Neuron (in vitro differentiated cells): ENCODE results near the gene SLC45A3.
"Not testable (repeated sequence)": the region's sequence is repeated elsewhere in the genome, so short reads cannot be mapped to it uniquely, and the experiment has no call there.

ENCODE experiments used
- H2AFZ ChIP-seq: one replicate; pipeline ENCODE4 v1.6.1; 2013; ENCODE audit warnings: low read depth, mild to moderate bottlenecking, inconsistent platforms, low read length, moderate library complexity
- H3K27me3 ChIP-seq: one replicate; pipeline ENCODE4 v1.6.1; 2013; ENCODE audit warnings: low read length; ENCODE audit not compliant: insufficient read depth
- H3K36me3 ChIP-seq: one replicate; pipeline ENCODE4 v1.6.1; 2013; ENCODE audit warnings: low read length; ENCODE audit not compliant: insufficient read depth
- H3K4me1 ChIP-seq: one replicate; pipeline ENCODE4 v1.6.1; 2013; ENCODE audit warnings: low read length; ENCODE audit not compliant: insufficient read depth
- H3K4me3 ChIP-seq: 2 replicates; pipeline ENCODE4 v1.5.1; 2013; ENCODE audit warnings: mild to moderate bottlenecking, low read length, moderate library complexity
- H3K9me3 ChIP-seq: one replicate; pipeline ENCODE4 v1.6.1; 2013; ENCODE audit warnings: low read length

Gene SLC45A3

DNA sequence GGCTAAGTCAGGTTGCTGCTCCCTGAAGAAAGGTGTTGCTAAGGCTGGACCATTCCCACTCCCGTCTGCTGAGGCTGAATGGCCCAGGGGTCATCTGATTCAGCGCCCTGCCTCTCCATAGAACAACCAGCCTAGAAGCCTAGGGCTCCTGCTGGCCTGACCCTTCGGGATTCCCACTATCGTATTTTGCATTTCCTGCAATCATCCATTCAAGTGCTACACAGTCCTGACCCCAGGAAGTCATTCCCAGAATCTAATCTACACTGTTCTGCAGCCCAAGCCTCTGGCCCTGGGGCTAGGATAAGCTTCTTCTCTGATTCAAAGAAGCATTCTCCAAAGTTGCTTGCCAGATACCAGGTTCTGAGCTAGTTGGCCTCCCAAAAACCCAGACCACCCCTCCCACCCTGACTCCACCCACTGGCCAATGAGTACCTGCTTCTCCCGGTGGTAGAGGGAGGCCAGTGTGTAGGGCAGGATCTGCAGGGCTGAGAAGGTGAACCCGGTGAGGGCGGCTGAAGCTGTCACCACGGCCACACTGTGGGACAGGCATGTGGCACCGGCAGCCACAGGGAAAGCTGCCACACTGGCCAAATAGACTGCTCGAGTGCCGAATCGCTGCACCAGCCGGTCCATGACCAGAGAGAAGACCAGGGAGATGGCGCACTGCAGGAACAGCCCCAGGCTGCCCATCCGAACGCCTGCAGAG, 18.7 kb downstream of the SLC45A3 start:
- Histone ChIP-seq H3K9me3 (no peaks in the 10 kb centered on the region), H3K4me1 (peaks cover 8% of the 10 kb centered on the region), H3K36me3 (no peaks in the 10 kb centered on the region), H3K4me3 (no peak overlapping the region), H3K27me3 (no peaks in the 10 kb centered on the region), H2AFZ (no peak overlapping the region)

DNA sequence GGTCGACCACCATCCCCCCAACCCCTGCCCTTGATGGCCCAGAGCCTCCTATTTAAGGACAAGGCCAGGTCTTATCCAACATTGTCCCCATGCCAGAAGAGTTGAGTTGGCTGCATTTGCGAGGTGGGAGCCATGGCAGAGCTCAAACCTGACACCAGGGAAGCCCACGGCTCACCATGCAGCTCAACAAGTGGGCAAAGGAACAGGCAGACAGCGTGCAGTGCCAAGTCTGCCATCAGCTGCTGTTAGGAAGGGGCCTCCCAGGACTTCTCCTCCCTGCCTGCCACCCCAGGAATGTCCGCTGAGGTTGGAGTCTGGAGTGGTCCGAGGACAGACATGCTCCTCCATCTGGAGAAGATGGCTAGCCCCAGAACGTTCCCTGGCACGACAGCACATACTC, 19.9 kb downstream of the SLC45A3 start:
- Histone ChIP-seq H3K4me1 (peaks cover 8% of the 10 kb centered on the region), H2AFZ (no peak overlapping the region), H3K27me3 (no peaks in the 10 kb centered on the region), H3K36me3 (no peaks in the 10 kb centered on the region), H3K9me3 (no peaks in the 10 kb centered on the region), H3K4me3 (no peak overlapping the region)

DNA sequence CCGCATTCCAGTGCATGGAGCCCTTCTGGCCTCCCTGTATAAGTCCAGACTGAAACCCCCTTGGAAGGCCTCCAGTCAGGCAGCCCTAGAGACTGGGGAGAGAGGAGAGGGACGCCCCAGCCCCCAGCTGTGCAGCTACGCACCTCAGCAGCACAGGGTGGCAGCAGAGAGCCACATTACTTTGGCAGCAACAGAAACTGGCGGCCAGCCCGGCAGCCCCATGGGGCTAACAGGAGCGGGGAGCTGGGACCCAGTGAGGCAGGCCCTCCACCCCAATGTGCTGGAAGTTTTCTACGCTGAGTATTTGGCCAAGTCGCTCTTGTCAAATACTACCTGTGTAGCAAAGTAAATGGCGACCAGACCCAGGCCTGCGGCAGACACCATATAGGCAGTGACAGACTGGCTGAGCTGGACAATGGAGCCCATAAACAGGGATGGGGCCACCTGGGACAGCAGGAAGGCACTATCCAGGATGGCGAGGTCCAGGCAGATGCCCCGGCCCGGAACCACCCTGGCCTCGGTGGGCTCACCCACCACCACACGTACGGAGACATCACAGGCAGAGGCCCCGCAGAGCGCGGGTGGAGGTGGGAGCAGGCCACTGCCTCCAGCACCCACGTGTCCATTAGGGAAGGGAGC, 21.2 kb downstream of the SLC45A3 start:
- no peak overlapping the region for H3K4me3 ChIP-seq
- H3K9me3 ChIP-seq = no peaks in the 10 kb centered on the region
- peaks cover 8% of the 10 kb centered on the region for H3K4me1 ChIP-seq
- H3K36me3 ChIP-seq = no peaks in the 10 kb centered on the region
- no peaks in the 10 kb centered on the region for H3K27me3 ChIP-seq
- no peak overlapping the region for H2AFZ ChIP-seq

DNA sequence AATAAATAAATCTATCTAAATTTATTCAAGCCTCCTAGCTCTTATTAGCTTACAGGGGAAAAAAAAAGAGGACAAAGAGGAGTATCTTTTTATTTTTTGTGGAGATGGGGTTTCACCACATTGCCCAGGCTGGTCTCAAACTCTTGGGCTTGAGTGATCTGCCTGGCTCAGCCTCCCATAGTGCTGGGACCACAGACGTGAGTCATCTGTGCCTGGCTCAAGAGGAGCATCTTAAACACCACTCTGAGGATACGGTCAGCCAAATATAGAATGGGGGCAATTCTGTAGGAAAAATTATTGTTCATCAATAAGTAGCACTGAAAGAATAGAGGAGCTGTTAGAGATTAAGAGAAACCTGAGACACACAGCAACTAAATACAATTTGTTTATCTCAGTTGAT, 24.1 kb downstream of the SLC45A3 start:
- H3K4me1 ChIP-seq = peaks cover under 1% of the 10 kb centered on the region
- H3K27me3 ChIP-seq = no peaks in the 10 kb centered on the region
- H3K4me3 ChIP-seq = no peak overlapping the region

DNA sequence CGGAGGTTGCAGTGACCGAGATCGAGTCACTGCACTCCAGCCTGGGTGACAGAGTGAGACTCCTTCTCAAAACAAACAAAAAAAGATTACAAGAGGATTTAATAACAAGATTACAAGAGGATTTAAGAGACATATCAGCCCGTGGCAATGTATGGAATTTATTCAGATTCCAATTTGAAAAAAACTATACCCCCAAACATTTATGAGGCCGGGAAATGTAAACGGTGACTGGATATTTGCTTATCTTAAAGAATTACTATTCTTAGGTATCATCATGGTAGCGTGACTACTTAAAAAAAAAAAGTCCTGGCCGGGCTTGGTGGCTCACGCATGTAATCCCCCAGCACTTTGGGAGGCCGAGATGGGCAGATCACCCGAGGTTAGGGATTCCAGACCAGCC, 27.3 kb downstream of the SLC45A3 start:
- Histone ChIP-seq H2AFZ (no peak overlapping the region), H3K4me1 (no peaks in the 10 kb centered on the region), H3K27me3 (no peaks in the 10 kb centered on the region), H3K9me3 (no peaks in the 10 kb centered on the region), H3K36me3 (no peaks in the 10 kb centered on the region), H3K4me3 (no peak overlapping the region)

More for the DNA sequence above, 24.1 kb downstream of the SLC45A3 start:
- Histone ChIP-seq H3K9me3 (no peaks in the 10 kb centered on the region), H3K36me3 (no peaks in the 10 kb centered on the region), H2AFZ (no peak overlapping the region)

DNA sequence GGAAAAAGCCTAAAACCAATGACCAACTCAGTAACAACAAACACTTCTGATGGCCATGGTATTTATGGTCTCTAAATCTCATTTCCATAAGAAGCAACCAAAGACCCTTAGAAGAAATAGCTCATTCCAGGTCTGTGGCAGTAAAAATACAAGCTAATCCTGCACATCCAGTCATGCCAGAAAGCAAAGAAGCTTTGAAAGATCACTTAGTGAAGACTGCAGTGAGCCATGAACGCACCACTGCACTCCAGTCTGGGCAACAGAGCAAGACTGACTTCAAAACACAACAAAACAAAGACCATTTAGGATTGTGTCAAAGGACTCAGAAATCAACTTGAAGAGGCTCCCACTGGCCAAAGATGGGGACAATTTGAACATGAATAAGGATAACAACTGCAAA, 30.1 kb downstream of the SLC45A3 start:
- H2AFZ ChIP-seq = no peak overlapping the region
- H3K4me1 ChIP-seq = no peaks in the 10 kb centered on the region
- H3K27me3 ChIP-seq = no peaks in the 10 kb centered on the region
- H3K4me3 ChIP-seq = no peak overlapping the region
- H3K36me3 ChIP-seq = no peaks in the 10 kb centered on the region
- no peaks in the 10 kb centered on the region for H3K9me3 ChIP-seq

DNA sequence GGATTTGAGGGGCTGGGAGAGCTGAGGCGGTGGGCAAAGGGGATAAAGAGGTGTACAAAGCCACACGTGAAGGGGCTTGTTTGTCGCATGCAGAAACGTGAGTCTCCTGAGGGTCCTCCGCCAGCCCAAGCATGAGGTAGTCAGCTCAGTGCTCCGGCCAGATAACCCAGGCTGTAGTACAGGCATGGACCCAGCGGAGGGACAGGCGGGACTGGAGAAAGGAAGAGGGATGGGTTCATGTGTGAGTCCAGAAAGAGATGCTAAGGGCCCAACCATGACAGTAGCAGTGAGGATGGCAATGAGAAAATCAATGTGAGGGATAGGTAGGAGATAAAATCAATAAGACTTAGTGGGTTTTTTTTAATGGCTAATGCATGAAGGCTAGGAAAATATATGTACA, 34.8 kb downstream of the SLC45A3 start:
- Histone ChIP-seq H3K9me3 (no peaks in the 10 kb centered on the region), H3K27me3 (no peaks in the 10 kb centered on the region), H3K4me3 (no peak overlapping the region), H3K36me3 (no peaks in the 10 kb centered on the region), H3K4me1 (no peaks in the 10 kb centered on the region), H2AFZ (no peak overlapping the region)

DNA sequence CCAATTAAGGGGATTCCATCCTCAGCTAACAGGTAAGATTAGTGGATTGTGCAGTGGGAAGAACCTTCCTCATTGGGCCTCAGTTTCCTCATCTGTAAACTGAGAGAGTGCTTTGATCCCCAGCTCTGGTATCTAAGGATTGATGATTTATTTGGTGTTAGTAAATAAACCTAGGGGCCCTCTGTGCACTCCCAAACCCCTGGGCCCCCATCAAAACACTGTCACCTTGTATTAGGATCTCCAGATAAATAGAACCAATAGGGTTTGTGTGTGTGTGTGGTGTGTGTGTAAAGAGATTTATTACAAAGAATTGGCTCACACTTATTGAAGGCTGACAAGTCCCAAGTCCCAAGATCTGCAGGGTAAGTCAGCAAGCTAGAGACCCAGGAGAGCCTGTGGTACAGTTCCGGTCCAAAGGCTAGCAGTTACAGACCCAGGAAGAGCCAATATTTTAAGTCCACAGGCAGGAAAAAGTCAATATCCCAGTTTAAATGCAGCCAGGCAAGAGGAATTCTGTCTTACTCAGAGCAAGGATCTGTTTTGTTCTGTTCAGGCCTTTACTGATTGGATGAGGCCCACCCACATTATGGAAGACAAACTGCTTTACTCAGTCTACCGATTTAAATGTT, 37.5 kb downstream of the SLC45A3 start:
- no peaks in the 10 kb centered on the region for H3K36me3 ChIP-seq
- H3K4me1 ChIP-seq = no peaks in the 10 kb centered on the region
- H3K9me3 ChIP-seq = no peaks in the 10 kb centered on the region
- H3K27me3 ChIP-seq = no peaks in the 10 kb centered on the region
- no peak overlapping the region for H3K4me3 ChIP-seq
- H2AFZ ChIP-seq = no peak overlapping the region

DNA sequence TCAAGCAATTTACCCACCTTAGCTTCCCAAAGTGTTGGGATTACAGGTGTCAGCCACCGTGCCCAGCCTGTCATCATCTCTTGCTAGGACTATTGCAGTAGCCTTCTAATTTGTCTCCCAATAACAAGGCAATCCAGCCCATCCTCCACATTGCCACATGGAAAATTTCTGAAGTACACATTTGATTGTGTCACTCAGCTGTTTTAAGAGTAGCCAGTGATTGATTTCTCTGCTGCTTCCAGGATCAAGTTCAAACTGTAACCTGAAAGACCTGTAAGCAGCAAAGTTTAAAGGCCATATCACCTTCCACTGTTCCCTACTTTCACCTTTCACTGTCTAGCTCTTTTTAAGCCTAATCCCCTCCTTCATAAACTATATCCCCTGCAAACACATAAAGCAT, 40.7 kb downstream of the SLC45A3 start:
- no peak overlapping the region for H2AFZ ChIP-seq

DNA sequence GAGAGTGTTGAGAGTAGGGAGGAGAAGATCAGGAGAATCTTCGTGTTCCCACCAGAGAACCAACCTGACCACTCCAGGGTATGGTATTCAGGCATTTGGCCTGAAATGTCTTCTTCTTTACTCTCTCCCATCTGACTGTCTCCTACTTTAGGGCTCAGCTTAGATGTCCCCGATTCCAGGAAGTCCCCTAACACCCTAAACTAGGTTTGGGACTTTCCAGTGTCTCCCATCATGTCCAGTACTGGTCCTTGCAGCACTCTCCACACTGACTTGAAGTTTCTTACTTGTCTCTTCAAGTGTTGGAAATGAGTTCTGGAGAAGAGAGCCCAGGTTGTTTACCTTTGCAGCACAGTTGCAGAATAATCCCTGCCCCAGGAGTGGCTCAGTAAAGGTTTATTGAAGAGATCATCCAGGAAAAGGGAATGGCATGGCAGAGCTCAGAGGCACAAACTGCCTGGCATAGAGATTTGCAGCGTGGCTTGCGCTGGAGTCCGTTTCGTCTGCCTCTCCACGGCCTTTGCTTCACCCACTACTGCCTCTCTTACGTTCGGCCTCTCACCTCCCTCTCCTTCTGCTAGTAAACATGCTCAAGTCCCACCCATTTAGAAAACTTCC, 42.3 kb downstream of the SLC45A3 start:
- Histone ChIP-seq H3K27me3 (no peaks in the 10 kb centered on the region), H2AFZ (no peak overlapping the region), H3K36me3 (no peaks in the 10 kb centered on the region), H3K4me3 (no peak overlapping the region), H3K4me1 (peaks cover 12% of the 10 kb centered on the region), H3K9me3 (no peaks in the 10 kb centered on the region)

More for the DNA sequence above, 40.7 kb downstream of the SLC45A3 start:
- H3K27me3 ChIP-seq = no peaks in the 10 kb centered on the region
- no peak overlapping the region for H3K4me3 ChIP-seq
- no peaks in the 10 kb centered on the region for H3K9me3 ChIP-seq
- peaks cover 10% of the 10 kb centered on the region for H3K4me1 ChIP-seq
- H3K36me3 ChIP-seq = no peaks in the 10 kb centered on the region

DNA sequence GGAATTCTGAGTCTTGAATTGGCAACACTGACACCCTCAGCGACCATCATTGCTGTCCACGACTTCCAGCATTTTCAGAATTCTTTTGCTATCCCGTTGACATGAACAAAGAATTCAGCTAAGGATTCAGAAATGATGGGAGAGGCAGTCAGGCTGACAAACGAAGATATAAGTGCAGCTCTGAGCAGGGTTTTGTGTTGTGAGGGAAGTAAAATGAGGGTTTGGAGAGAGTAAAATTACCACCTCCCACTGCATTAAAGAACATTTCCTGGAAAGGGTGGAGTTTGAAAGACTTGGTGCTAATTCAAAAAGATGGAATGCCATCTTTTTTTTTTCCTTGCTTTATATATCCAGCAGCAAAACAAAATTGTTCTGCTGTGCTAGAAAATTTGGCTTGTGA, 43.6 kb downstream of the SLC45A3 start:
- no peaks in the 10 kb centered on the region for H3K9me3 ChIP-seq
- H3K36me3 ChIP-seq = no peaks in the 10 kb centered on the region
- H3K4me3 ChIP-seq = no peak overlapping the region
- H2AFZ ChIP-seq = no peak overlapping the region
- H3K27me3 ChIP-seq = no peaks in the 10 kb centered on the region
- peaks cover 17% of the 10 kb centered on the region for H3K4me1 ChIP-seq

DNA sequence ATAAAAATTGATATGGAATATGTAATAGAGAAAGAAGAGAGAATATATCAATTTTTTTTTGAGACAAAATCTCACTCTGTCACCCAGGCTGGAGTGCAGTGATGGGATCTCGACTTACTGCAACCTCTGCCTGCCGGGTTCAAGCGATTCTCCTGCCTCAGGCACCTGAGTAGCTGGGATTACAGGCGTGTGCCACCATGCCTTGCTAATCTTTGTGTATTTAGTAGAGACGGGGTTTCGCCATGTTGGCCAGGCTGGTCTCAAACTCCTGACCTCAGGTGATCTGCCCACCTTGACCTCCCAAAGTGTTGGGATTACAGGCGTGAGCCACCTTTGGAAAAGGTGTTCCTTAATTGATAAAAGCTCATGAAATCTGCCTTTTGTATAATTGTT, 44.2 kb downstream of the SLC45A3 start:
- not testable (repeated sequence) for H2AFZ ChIP-seq, H3K4me3 ChIP-seq, H3K36me3 ChIP-seq, H3K27me3 ChIP-seq, H3K9me3 ChIP-seq
- H3K4me1 ChIP-seq = peaks cover 17% of the 10 kb centered on the region

DNA sequence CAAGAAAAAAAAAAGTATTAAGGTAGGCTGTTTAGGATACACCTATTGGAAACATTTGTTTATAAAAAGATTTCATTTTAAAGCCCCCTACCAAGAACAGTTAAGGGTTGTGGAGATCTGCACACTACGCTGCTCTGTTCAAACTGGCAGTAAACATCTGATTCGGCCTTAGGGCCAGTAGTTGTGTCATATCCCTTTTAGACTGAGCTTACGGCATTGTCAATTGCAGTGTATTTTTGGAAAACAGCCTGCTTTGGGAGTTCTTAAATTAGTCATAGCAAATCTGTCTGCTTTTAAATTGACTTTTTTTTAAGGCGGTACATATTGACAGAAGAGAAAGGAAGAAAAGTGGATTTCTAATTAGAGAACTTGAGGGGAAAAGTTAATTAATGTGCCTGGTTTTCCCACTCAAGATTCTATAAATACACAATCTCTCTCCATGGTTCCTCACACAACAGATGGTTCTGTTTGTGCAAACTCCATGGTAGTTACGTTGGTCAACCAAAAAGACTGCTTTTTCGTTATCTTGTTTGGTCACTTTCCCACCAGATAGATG, 46.8 kb downstream of the SLC45A3 start:
- no peak overlapping the region for H3K4me3 ChIP-seq
- no peaks in the 10 kb centered on the region for H3K27me3 ChIP-seq
- peaks cover 27% of the 10 kb centered on the region for H3K4me1 ChIP-seq
- no peaks in the 10 kb centered on the region for H3K36me3 ChIP-seq
- H2AFZ ChIP-seq = no peak overlapping the region
- H3K9me3 ChIP-seq = no peaks in the 10 kb centered on the region
